A549 (cell line): ENCODE measurements around the gene AP4S1. TPM values are rescaled to one million over a fixed set of nuclear protein-coding genes. Genes with fewer than 3 reads are reported as not detected.
"Not testable (repeated sequence)": the region's sequence is repeated elsewhere in the genome, so short reads cannot be mapped to it uniquely, and the experiment has no call there.

Experiments used
- ATAC-seq, 2 experiments: fragments of 200-7000 bp in 1 of 2; fragments of >200 bp in 1 of 2; cut with Nextera tagmentation in 1 of 2; cut with Tn5 transposase in 1 of 2; 3 replicates each; pipeline versions ENCODE4 v1.8.0 to v1.9.1; 2018 to 2020; ENCODE audit warnings: mild to moderate bottlenecking in 1 of 2, moderate library complexity in 1 of 2
- CTCF ChIA-PET: fragments of 300-600 bp; sonication (Branson Sonifier 250); formaldehyde crosslinking; extraction: SDS; loops from one replicate; lab custom pipeline; 2021; ENCODE audit warnings: antibody characterized with exemption, inconsistent platforms; lab: Yijun Ruan, JAX
- POLR2A ChIA-PET: fragments of 350-600 bp; formaldehyde crosslinking; extraction: SDS; loops from one replicate; lab custom pipeline; 2021; ENCODE audit warnings: antibody characterized with exemption, inconsistent platforms; lab: Yijun Ruan, JAX
- DNase-seq, 2 experiments: peaks; one replicate each; pipeline versions ENCODE4 v3.0.0 to v3.0.0-alpha.2; 2011 to 2016; ENCODE audit warnings: low read depth in 1 of 2, low spot score in 1 of 2
- FAIRE-seq: peaks from 2 replicates; lab custom pipeline; 2011; peaks lifted over from hg19 to GRCh38; lab: Jason Lieb, UNC
- H3K27ac ChIP-seq, 2 experiments: fragments of >200 bp; sonication (Bioruptor Twin); formaldehyde crosslinking; 3 replicates each; pipeline ENCODE4 v1.5.1; 2016 to 2017
- H3K4me1 ChIP-seq: fragments of >200 bp; sonication (Bioruptor Twin); formaldehyde crosslinking; 3 replicates; pipeline ENCODE4 v1.6.1; 2016
- H3K4me2 ChIP-seq: fragments of >200 bp; sonication (Bioruptor Twin); formaldehyde crosslinking; 3 replicates; pipeline ENCODE4 v1.6.1; 2016
- H3K4me3 ChIP-seq: fragments of >200 bp; sonication (Bioruptor Twin); formaldehyde crosslinking; 3 replicates; pipeline ENCODE4 v1.5.1; 2016
- H3K9me3 ChIP-seq: fragments of >200 bp; sonication (Bioruptor Twin); formaldehyde crosslinking; 3 replicates; pipeline ENCODE4 v1.6.1; 2016
- ATOH8 ChIP-seq: fragments of 250-450 bp; sonication (Bioruptor Pico); IDR thresholded peaks from 2 replicates; pipeline ENCODE4 v1.5.0; 2020; ENCODE audit warnings: low read depth, mild to moderate bottlenecking, moderate library complexity
- BHLHE40 ChIP-seq: IDR thresholded peaks from 2 replicates; pipeline ENCODE4 v1.6.1; 2012; ENCODE audit warnings: low read depth, low read length, inconsistent platforms
- CEBPB ChIP-seq, 2 experiments: fragments of >200 bp in 1 of 2; sonication (Bioruptor Twin) in 1 of 2; formaldehyde crosslinking in 1 of 2; IDR thresholded peaks; 2 replicates each; pipeline ENCODE4 v1.6.1; 2012 to 2016
- CHD4 ChIP-seq: fragments of 200-600 bp; sonication (generic); IDR thresholded peaks from 2 replicates; pipeline ENCODE4 v1.6.1; 2016; ENCODE audit warnings: antibody characterized with exemption, mild to moderate bottlenecking, borderline replicate concordance
- CTCF ChIP-seq: fragments of >200 bp; sonication (Bioruptor Twin); formaldehyde crosslinking; IDR thresholded peaks from 3 replicates; pipeline ENCODE4 v1.5.1; 2016
- EHF ChIP-seq: fragments of 250-450 bp; sonication (Bioruptor Pico); IDR thresholded peaks from 2 replicates; pipeline ENCODE4 v1.5.0; 2020; ENCODE audit warnings: mild to moderate bottlenecking
- EP300 ChIP-seq, 2 experiments: fragments of >200 bp; sonication (Bioruptor Twin); formaldehyde crosslinking; IDR thresholded peaks; 2 replicates in 1 of 2; 3 replicates in 1 of 2; pipeline ENCODE4 v1.6.1; 2016 to 2017
- FOSL2 ChIP-seq, 2 experiments: fragments of 450-650 bp in 1 of 2; fragments of >200 bp in 1 of 2; sonication (Bioruptor Twin) in 1 of 2; formaldehyde crosslinking; IDR thresholded peaks; 2 replicates each; pipeline versions ENCODE4 v1.5.0 to v1.6.1; 2016 to 2020; ENCODE audit warnings: mild to moderate bottlenecking in 1 of 2, moderate library complexity in 1 of 2
- FOXS1 ChIP-seq: fragments of 250-450 bp; sonication (Bioruptor Pico); IDR thresholded peaks from 2 replicates; pipeline ENCODE4 v1.5.0; 2020; ENCODE audit warnings: mild to moderate bottlenecking, moderate library complexity
- HMGXB4 ChIP-seq: fragments of 250-450 bp; sonication (Bioruptor Pico); IDR thresholded peaks from 2 replicates; pipeline ENCODE4 v1.5.0; 2021; ENCODE audit warnings: mild to moderate bottlenecking, moderate library complexity, borderline replicate concordance
- HOXA7 ChIP-seq: fragments of 250-450 bp; sonication (Bioruptor Pico); IDR thresholded peaks from 2 replicates; pipeline ENCODE4 v1.5.0; 2020; ENCODE audit warnings: mild to moderate bottlenecking, moderate library complexity
- HOXB13 ChIP-seq: fragments of 250-450 bp; sonication (Bioruptor Pico); IDR thresholded peaks from 2 replicates; pipeline ENCODE4 v1.5.0; 2020; ENCODE audit warnings: low read depth, mild to moderate bottlenecking, moderate library complexity
- JUN ChIP-seq, 2 experiments: fragments of >200 bp; sonication (Bioruptor Twin); formaldehyde crosslinking; IDR thresholded peaks; 2 replicates in 1 of 2; 3 replicates in 1 of 2; pipeline ENCODE4 v1.6.1; 2016 to 2017
- JUNB ChIP-seq: fragments of >200 bp; sonication (Bioruptor Twin); formaldehyde crosslinking; IDR thresholded peaks from 2 replicates; pipeline ENCODE4 v1.6.1; 2016
- MAFK ChIP-seq: fragments of 450-650 bp; IDR thresholded peaks from 2 replicates; pipeline ENCODE4 v1.6.1; 2014; ENCODE audit not compliant: partially characterized antibody
- MYC ChIP-seq: IDR thresholded peaks from 2 replicates; pipeline ENCODE4 v1.6.1; 2012; ENCODE audit warnings: mild to moderate bottlenecking, inconsistent platforms, low read length, improper control_type of control experiment, borderline replicate concordance
- PHF8 ChIP-seq: fragments of 200-600 bp; sonication (generic); IDR thresholded peaks from 2 replicates; pipeline ENCODE4 v1.6.1; 2016; ENCODE audit warnings: low read depth, mild to moderate bottlenecking, antibody characterized with exemption, moderate library complexity, borderline replicate concordance
- RAD21 ChIP-seq, 2 experiments: fragments of >200 bp in 1 of 2; sonication (Bioruptor Twin) in 1 of 2; formaldehyde crosslinking in 1 of 2; IDR thresholded peaks in 1 of 2; conservative IDR thresholded peaks in 1 of 2; 2 replicates in 1 of 2; 3 replicates in 1 of 2; pipeline ENCODE4 v1.6.1; 2012 to 2018; ENCODE audit warnings: inconsistent platforms in 1 of 2
- SMC3 ChIP-seq: fragments of >200 bp; sonication (Bioruptor Twin); formaldehyde crosslinking; IDR thresholded peaks from 3 replicates; pipeline ENCODE4 v1.6.1; 2018; ENCODE audit warnings: inconsistent platforms
- TP53 ChIP-seq: fragments of 250-450 bp; sonication (Bioruptor Pico); IDR thresholded peaks from 2 replicates; pipeline ENCODE4 v1.5.0; 2021; ENCODE audit warnings: mild to moderate bottlenecking, moderate library complexity
- USF2 ChIP-seq: fragments of 450-650 bp; IDR thresholded peaks from 2 replicates; pipeline ENCODE4 v1.6.1; 2014; ENCODE audit warnings: antibody characterized with exemption
- ZFP36 ChIP-seq: fragments of 450-650 bp; IDR thresholded peaks from 2 replicates; pipeline ENCODE4 v1.6.1; 2014; ENCODE audit warnings: borderline replicate concordance; ENCODE audit not compliant: partially characterized antibody
- ZNF302 ChIP-seq: fragments of 250-450 bp; sonication (Bioruptor Pico); IDR thresholded peaks from 2 replicates; pipeline ENCODE4 v1.9.0; 2021; ENCODE audit warnings: inconsistent platforms, mild to moderate bottlenecking, moderate library complexity
- WGBS: methylation state at CpG from one replicate; pipeline ENCODE4 v1.1.6; 2017; ENCODE audit errors: missing lambda C conversion rate; 5-methylcytosine and 5-hydroxymethylcytosine counted together
- polyA plus RNA-seq, 4 experiments: library from polyadenylated mRNA; depleted of rRNA in 3 of 4; stranded (reverse); fragments of >200 nt; fragmentation: RNase III in 1 of 4; extraction: RNeasy Plus Mini Kit Qiagen cat#74134 plus additional on column Dnase treatment in 1 of 4; gene quantifications; 2 replicates in 3 of 4; 3 replicates in 1 of 4; pipeline ENCODE4 v1.2.3, GENCODE V29; 2011 to 2017

The AP4S1 gene
- polyA plus RNA-seq, 2 of the 4 experiments (the other 2 are of a cell fraction), result 12.4 to 13.4 TPM

- no peak for TF ChIP-seq HMGXB4 (CRISPR knock-in tag)
- TF ChIP-seq ATOH8 (CRISPR knock-in tag), result no peak
- TF ChIP-seq CHD4, result no peak
- no peak for TF ChIP-seq ZNF302 (CRISPR knock-in tag)
- no peak for TF ChIP-seq JUN (IDR thresholded peaks at IDR 0.05)
Observed at GRCh38 chr14:31047503-31047902, 22.1 kb downstream of the AP4S1 start (continued).

GRCh38 chr14:31051023-31051422 lies 25.6 kb downstream of the AP4S1 start:
- H3K4me2 ChIP-seq, result no peak overlapping the region
- H3K4me3 ChIP-seq, result no peak overlapping the region
- no peak overlapping the region for H3K27ac ChIP-seq
- 83% methylated on average over 7 of the region's 7 CpGs for WGBS
- FAIRE-seq, result no peak
- POLR2A ChIA-PET, result interaction anchor here (0.6 kb wide), 1 partner anchor 12 kb away, joined by 4 read pairs; no protein-coding TSS in a partner anchor
- CTCF ChIA-PET, result no interaction called here
- DNase-seq, result no peak
- ATAC-seq, result no peak
- H3K9me3 ChIP-seq, result no peaks in the 10 kb centered on the region
- peaks cover 15% of the 10 kb centered on the region for H3K4me1 ChIP-seq
- no peak for TF ChIP-seq EHF (CRISPR knock-in tag)
- no peak for TF ChIP-seq ZFP36
- TF ChIP-seq BHLHE40, result no peak
- TF ChIP-seq PHF8, result no peak
- no peak for TF ChIP-seq HOXA7

GRCh38 chr14:31051511-31051910 lies 26.1 kb downstream of the AP4S1 start:
- 60% methylated on average over 4 of the region's 4 CpGs for WGBS
- peaks cover 15% of the 10 kb centered on the region for H3K4me1 ChIP-seq
- no peak overlapping the region for H3K4me3 ChIP-seq
- no peak for FAIRE-seq
- no peak for ATAC-seq
- DNase-seq, result no peak
- peak overlapping the region in 1 of 2 experiments; percentile 0; a peak in 1 of 6 replicates for H3K27ac ChIP-seq
- TF ChIP-seq MYC (no peak), RAD21 (conservative IDR thresholded peaks at IDR 0.05 in 1 of 2, IDR thresholded peaks at IDR 0.05 in 1 of 2) (no peak), USF2 (no peak), SMC3 (no peak), CTCF (no peak), HOXB13 (CRISPR knock-in tag) (no peak), CEBPB (IDR thresholded peaks at IDR 0.05) (no peak), JUNB (no peak), EP300 (IDR thresholded peaks at IDR 0.05) (no peak), FOSL2 (IDR thresholded peaks at IDR 0.05) (no peak), FOSL2 (CRISPR knock-in tag; IDR thresholded peaks at IDR 0.05) (no peak), TP53 (CRISPR knock-in tag) (no peak), MAFK (no peak), FOXS1 (CRISPR knock-in tag) (no peak)
- H3K9me3 ChIP-seq, result no peaks in the 10 kb centered on the region
- ChIA-PET POLR2A (interaction anchor here (0.6 kb wide), 1 partner anchor 13 kb away, joined by 4 read pairs; no protein-coding TSS in a partner anchor), CTCF (no interaction called here)
- H3K4me2 ChIP-seq, result no peak overlapping the region

GRCh38 chr14:31052905-31053586 lies 27.6 kb downstream of the AP4S1 start:
- POLR2A ChIA-PET, result interaction anchor here (0.6 kb wide), 1 partner anchor 15 kb away, joined by 3 read pairs; no protein-coding TSS in a partner anchor
- DNase-seq, ATAC-seq, FAIRE-seq, H3K4me3 ChIP-seq, H3K9me3 ChIP-seq: not testable (repeated sequence)
- Histone ChIP-seq H3K27ac (0 out of 6 replicates have a peak overlapping the region, but pooled peaks of 1 of the 2 experiments have one; percentile 34), H3K4me2 (0 out of 3 replicates have a peak overlapping the region, but pooled peaks have one; percentile 4), H3K4me1 (peaks cover 15% of the 10 kb centered on the region)
- WGBS, result 87% methylated on average over 9 of the region's 9 CpGs
- CTCF ChIA-PET, result interaction anchor here (0.6 to 1.2 kb wide), 3 partner anchors 24 to 119 kb away, joined by 3 to 4 read pairs (median 3); no protein-coding TSS in a partner anchor
